Activated CD8-positive, alpha-beta memory T cell treated with anti-CD3 and anti-CD28 coated beads, Interleukin-2, amount 50 U/mL, for 1 hour (primary cell): Measurements from ENCODE around the gene KAT6B.

Experiments
- DNase-seq: peaks from one replicate; pipeline ENCODE4 v3.0.0-alpha.2; 2020; ENCODE audit errors: extremely low read depth

Gene KAT6B

GRCh38 chr10:75014516-75015230 lies 188.3 kb downstream of the KAT6B start:
- DNase-seq: peak; percentile 14

- no peak for DNase-seq
Measured at GRCh38 chr10:75015442-75015841, 189.0 kb downstream of the KAT6B start.

GRCh38 chr10:75016325-75016724 lies 189.9 kb downstream of the KAT6B start:
- DNase-seq: no peak

- DNase-seq: no peak
Measured at GRCh38 chr10:75018251-75018650, 191.9 kb downstream of the KAT6B start.

GRCh38 chr10:75018686-75019307 lies 192.4 kb downstream of the KAT6B start:
- no peak for DNase-seq

- no peak for DNase-seq
Measured at GRCh38 chr10:75019370-75019769, 193.0 kb downstream of the KAT6B start.

- DNase-seq: no peak
Measured at GRCh38 chr10:75020168-75020567, 193.8 kb downstream of the KAT6B start.

- DNase-seq: no peak
Measured at GRCh38 chr10:75021379-75022249, 195.2 kb downstream of the KAT6B start.

- no peak for DNase-seq
Measured at GRCh38 chr10:75023074-75023473, 196.7 kb downstream of the KAT6B start.

GRCh38 chr10:75024971-75025523 lies 198.6 kb downstream of the KAT6B start:
- DNase-seq: no peak

GRCh38 chr10:75028049-75028448 lies 201.6 kb downstream of the KAT6B start:
- no peak for DNase-seq

- no peak for DNase-seq
Measured at GRCh38 chr10:75028748-75029147, 202.3 kb downstream of the KAT6B start.

GRCh38 chr10:75029420-75029819 lies 203.0 kb downstream of the KAT6B start:
- DNase-seq: no peak

GRCh38 chr10:75029857-75030256 lies 203.5 kb downstream of the KAT6B start:
- no peak for DNase-seq

GRCh38 chr10:75030371-75030770 lies 204.0 kb downstream of the KAT6B start:
- no peak for DNase-seq

- DNase-seq: no peak
Measured at GRCh38 chr10:75032119-75032518, 205.7 kb downstream of the KAT6B start.

GRCh38 chr10:75032813-75033212 lies 206.4 kb downstream of the KAT6B start:
- no peak for DNase-seq

GRCh38 chr10:75033399-75034130 lies 207.2 kb downstream of the KAT6B start:
- no peak for DNase-seq

- no peak for DNase-seq
Measured at GRCh38 chr10:75034131-75034512, 207.7 kb downstream of the KAT6B start.

- no peak for DNase-seq
Measured at GRCh38 chr10:75034714-75035258, 208.4 kb downstream of the KAT6B start.

GRCh38 chr10:75035975-75036708 lies 209.7 kb downstream of the KAT6B start:
- DNase-seq: no peak
